ENCODE measurements around the gene AOPEP.

The AOPEP gene

GRCh38 chr9:94767331-94768072 lies 41.0 kb downstream of the AOPEP start:
- DNase-seq (ENCODE audit: low spot score): no peak

DNA sequence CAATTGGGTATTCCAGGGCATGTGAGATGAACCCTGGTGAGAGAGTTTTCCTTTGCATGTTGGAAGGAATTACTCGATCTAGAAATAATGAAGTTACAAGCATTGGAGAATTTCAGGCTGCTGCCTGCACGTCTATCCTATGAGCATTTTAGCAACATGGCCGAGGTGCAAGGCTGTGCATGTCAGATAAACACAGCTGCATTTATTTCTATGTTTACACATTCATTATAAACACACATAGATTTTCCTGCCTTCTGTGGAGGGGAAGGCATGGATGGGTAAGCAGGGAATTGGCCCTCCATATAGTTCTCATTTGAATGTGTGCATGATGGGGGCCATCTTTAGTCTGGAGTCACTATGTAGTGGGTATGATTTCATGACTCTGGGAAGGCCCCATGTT lies 42.3 kb downstream of the AOPEP start:
- DNase-seq (ENCODE audit: low spot score): no peak

GRCh38 chr9:94770334-94770733 lies 43.8 kb downstream of the AOPEP start:
- no peak for DNase-seq (ENCODE audit: low spot score)

DNA sequence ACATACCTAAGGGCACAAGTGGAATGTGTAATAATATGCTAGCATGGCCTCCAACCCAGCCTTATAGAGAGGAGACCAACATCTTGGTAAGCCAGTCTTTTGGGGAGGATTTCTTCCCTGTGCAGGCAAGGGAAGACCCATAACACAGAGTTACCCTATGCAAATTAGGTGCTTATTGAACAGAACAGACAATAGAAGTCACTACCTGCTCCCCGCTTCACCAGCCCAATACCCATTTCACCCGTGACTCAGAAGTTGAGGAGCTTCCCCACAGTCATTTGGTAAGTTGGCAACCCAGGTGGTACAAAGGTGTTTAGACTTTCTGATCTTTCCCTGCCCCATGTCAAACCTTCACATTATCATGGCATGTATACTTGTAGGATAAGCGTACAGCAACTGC lies 44.6 kb downstream of the AOPEP start:
- no peak for DNase-seq (ENCODE audit: low spot score)

GRCh38 chr9:94772144-94772543 lies 45.6 kb downstream of the AOPEP start:
- no peak for DNase-seq (ENCODE audit: low spot score)

- peak; percentile 89 for DNase-seq (ENCODE audit: low spot score)
Observed at GRCh38 chr9:94772639-94773303, 46.3 kb downstream of the AOPEP start.

DNA sequence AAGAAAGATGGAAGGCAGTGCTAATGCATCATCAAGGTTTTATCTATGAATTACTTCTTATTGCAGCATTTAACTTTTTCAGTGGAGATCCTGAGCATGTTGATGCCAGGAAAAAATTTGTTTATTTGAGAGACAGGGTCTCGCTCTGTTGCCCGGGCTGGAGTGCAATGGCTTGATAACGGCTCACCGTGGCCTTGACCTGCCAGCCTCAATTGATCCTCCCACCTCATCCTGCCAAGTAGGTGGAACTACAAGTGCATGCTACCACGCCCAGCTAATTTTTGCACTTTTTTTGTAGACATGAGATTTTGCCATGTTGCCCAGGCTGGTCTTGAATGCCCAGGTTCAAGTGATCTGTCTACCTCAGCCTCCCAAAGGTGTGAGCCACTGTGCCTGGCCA lies 47.2 kb downstream of the AOPEP start:
- DNase-seq (ENCODE audit: low spot score): no peak

DNA sequence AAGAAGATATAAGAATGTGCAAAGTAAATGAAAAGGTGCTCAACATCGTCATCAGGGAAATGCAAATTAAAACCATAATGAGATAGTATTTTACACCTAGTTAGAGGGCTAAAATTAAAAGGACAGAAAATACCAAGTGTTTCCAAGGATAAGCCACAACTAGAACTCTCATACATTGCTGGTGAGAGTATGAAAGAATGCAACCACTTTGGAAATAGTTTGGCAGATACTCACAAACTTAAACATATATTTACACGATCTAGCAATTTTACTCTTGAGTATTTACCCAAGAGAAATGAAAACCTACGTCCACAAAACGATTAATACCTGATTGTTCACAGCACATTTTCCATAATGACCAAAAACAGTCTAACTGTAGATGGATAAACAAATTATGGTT lies 51.5 kb downstream of the AOPEP start:
- no peak for DNase-seq (ENCODE audit: low spot score)

DNA sequence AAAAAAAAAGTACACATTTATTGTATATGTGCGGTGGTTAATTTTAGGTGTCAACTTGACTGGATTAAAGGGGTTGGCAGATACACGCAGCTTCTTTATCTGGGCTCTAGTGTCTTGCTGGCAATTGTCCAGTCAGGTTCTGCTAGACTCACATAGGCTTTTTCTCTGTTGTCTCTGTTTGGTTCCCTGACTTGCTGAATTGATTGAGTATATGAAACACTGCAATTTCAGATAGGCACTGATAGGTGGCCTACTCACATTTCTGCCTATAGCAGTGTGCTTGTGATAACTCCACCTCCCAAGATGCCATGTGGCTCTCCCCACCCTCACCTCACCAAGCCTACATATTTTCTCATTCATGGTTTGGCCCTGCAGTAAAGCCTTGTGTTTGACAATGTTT lies 52.5 kb downstream of the AOPEP start:
- no peak for DNase-seq (ENCODE audit: low spot score)

DNA sequence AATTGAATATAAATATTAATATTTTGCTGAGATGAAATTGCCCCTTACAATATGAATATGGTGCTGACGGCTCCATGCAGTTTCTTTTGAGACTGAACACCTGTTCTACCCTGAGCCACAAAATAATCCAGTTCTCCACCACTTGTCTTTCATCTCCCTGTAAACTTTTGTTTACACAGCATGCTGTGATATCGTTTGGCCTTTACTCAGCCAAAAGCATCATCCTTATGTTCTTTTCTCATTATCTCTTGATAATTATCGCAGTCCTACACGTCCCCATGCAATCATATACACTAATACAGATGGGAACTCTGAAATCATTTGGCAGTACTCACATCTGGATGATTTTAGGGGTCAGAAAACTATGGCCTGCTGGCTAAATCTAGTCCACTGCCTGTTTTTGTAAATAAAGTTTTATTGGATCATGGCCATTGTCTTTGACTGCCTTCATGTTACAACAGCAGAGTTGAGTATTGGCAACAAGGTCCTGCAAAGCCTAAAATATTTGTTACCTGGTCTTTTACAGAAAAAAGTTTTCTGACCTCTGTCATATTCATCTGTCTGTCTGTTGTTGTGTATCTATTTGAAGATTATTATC lies 53.3 kb downstream of the AOPEP start:
- no peak for DNase-seq (ENCODE audit: low spot score)

- DNase-seq (ENCODE audit: low spot score): no peak
Observed at GRCh38 chr9:94780516-94780950, 54.0 kb downstream of the AOPEP start.

- no peak for DNase-seq (ENCODE audit: low spot score)
Observed at GRCh38 chr9:94782355-94783101, 56.0 kb downstream of the AOPEP start.

DNA sequence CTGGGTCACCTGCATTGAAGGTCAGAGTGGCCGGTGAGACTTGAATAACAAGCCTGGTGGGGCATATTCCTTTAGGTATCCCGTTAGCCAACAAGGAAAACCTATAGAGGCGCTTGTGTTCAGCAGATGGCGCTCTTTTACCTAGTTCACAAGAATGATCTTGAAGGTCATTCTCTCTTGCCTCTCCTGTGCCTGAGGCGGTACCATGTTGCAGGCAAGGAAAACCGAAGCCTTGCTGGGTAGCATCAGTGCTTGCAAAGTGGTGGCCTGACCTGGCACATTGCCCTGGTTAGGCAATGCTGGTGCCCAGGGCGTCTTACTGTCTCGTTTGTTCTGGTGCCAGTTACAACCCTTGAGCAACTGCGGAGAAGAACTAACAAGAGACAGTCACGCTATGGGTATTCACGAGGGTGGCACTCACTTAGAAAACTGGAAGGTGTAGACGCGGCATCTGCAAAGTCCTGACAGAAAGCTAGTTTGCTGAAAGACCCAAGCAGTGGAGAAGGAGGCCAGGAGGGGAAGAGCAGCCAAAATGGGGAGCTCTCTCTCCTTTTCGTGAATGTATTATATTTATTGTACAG lies 56.7 kb downstream of the AOPEP start:
- DNase-seq (ENCODE audit: low spot score): peak; percentile 82

DNA sequence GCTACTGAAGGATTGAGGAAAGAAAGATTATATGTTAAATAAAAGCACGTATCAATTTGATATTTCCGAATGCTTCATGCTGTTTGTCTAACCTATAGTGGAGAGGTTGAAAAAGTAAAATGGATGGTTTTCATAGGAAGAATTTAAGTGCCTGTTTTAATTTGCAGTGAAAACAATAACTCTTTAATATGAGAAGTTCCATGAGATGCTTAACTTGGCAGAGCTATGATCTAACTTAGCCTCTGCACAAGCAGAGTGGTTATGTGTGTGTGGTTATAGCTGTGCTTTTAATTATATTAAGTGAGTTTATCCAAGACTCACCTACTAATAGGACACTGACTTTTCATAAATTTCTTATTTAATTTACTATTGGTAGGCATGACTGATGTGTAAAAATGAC lies 57.4 kb downstream of the AOPEP start:
- no peak for DNase-seq (ENCODE audit: low spot score)

DNA sequence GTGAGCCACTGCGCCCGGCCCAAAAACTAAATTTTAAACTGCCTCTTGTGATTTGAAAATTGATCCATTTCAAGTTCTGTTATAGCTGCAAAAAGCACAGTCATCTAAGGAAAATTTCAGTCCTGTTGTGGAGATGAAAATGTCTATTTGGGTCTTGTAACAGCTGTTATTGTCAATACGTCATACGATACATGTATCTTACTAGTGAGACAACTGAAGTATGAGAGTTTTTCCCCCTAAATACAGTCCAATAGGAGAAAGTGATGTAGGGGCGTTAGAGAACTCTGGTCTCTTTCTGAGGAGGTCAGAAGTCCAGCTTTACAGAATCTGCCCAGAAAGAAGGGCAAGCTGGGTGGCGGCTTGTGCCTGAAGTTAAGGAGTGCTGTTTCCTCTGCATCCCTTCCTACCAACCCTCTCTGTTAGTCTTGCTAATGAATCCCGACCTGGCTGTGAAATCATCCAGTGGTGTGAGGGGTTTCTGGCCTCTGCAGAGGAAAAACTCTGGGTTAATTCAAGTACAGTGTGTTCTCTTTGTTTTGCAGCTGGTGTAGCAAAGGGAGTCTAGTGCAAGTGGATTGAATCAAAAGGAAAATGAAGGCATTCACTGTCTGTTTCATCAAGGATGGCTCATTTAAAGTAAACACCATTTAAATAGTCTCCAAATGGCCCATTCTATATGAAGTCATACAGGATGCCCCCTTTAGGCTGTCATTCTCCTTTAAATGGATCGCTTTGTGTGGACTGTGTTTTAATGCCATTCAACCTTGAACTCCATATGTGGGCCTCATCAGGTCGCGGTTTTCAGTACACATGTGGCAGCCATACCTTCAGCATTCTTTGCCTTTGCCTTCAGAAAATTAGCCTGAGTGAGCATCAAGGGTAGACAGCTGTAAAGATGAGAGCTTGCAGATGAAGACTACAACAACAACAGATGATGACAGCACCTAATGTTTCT lies 59.0 kb downstream of the AOPEP start:
- no peak for DNase-seq (ENCODE audit: low spot score)

DNA sequence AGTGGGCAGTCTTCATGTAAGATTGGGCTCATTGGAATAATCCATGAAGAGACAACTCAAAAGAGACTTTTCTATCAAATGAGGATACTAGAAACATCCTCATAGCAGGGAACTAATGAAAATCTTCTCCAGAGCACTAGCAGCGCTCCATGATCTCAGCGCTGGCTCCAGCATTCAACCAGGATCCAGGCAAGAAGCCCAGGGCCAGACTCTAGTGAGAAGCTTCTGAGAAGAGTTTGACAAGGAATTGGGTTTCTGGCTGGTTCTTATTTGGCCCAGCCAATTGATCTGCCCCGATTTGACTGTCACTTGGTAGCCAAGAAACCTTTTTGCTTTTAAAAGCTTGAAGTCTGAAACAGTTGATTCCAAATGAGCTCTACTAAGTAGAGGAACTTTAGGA lies 60.1 kb downstream of the AOPEP start:
- peak; percentile 33 for DNase-seq (ENCODE audit: low spot score)

GRCh38 chr9:94787266-94787665 lies 60.8 kb downstream of the AOPEP start:
- no peak for DNase-seq (ENCODE audit: low spot score)

GRCh38 chr9:94788570-94789105 lies 62.1 kb downstream of the AOPEP start:
- DNase-seq (ENCODE audit: low spot score): no peak

DNA sequence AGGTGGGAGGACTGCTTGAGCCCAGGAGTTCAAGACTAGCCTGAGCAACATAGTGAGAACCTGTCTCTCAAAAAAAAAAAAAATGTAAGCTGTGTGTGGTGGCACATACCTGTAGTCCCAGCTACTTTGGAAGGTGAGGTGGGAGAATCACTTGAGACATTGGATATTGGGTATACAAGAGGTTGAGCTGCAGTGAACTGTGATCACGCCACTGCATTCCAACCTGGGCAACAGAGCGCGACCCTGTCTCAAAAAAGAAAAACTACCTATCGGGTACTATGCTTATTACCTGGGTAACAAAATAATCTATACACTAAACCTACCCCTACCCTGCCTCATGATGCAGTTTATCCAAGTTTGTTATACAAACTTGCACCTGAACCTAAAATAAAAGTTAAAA lies 64.9 kb downstream of the AOPEP start:
- DNase-seq (ENCODE audit: low spot score): no peak

DNA sequence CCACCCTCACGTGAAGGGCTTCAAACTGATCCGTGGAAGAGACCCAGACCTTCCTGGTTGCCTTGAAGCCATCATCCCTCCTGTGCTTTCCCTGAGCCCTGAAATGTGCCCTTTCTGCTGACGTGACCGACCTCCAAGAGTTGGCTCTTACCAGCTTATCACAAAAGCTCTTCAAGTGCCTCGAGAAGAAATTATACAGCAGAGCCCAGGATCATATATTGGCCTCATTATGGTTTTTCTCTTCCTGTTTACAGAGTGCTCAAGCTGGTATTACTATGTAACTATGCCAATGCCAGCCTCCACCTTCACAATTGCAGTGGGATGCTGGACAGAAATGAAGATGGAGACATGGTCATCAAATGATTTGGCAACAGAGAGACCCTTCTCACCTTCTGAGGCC lies 66.0 kb downstream of the AOPEP start:
- DNase-seq (ENCODE audit: low spot score): no peak

Data from putamen (tissue), 1 donor.